Endodermal cell (in vitro differentiated cells): ENCODE results near the gene FGD3. TPM values are rescaled to one million over a fixed set of nuclear protein-coding genes. Genes with fewer than 3 reads are reported as not detected.

Experiments
- DNase-seq: peaks from one replicate; pipeline ENCODE4 v3.0.0-alpha.2; 2017
- H3K27ac ChIP-seq: 2 replicates; pipeline ENCODE4 v1.5.1; 2013; ENCODE audit warnings: mild to moderate bottlenecking, low read depth, low read length, moderate library complexity
- H3K27me3 ChIP-seq: 2 replicates; pipeline ENCODE4 v1.6.1; 2013; ENCODE audit warnings: mild to moderate bottlenecking, low read length, moderate library complexity; ENCODE audit not compliant: insufficient read depth, control insufficient read depth, poor library complexity, severe bottlenecking
- H3K36me3 ChIP-seq: 2 replicates; pipeline ENCODE4 v1.7.0; 2013; ENCODE audit warnings: mild to moderate bottlenecking, low read length, moderate library complexity; ENCODE audit not compliant: control insufficient read depth, insufficient read depth
- H3K4me1 ChIP-seq: one replicate; pipeline ENCODE4 v1.7.0; 2013; ENCODE audit warnings: low read length; ENCODE audit not compliant: control insufficient read depth, insufficient read depth
- H3K4me3 ChIP-seq: 2 replicates; pipeline ENCODE4 v1.5.1; 2013; ENCODE audit warnings: mild to moderate bottlenecking, low read length, moderate library complexity
- H3K9ac ChIP-seq: 2 replicates; pipeline ENCODE4 v1.6.1; 2013; ENCODE audit warnings: mild to moderate bottlenecking, low read length, moderate library complexity; ENCODE audit not compliant: poor library complexity, severe bottlenecking; ENCODE audit errors: extremely low read depth
- H3K9me3 ChIP-seq: 2 replicates; pipeline ENCODE4 v1.6.1; 2013; ENCODE audit warnings: mild to moderate bottlenecking, low read length, moderate library complexity; ENCODE audit not compliant: control insufficient read depth
- H3K27ac Mint-ChIP-seq: 2 replicates; pipeline ENCODE4 v1.8.0; 2020; ENCODE audit warnings: mixed read lengths
- H3K27me3 Mint-ChIP-seq: 2 replicates; pipeline ENCODE4 v1.8.0; 2021; ENCODE audit warnings: mild to moderate bottlenecking, mixed read lengths; ENCODE audit not compliant: insufficient read depth
- H3K36me3 Mint-ChIP-seq: 2 replicates; pipeline ENCODE4 v1.8.0; 2020; ENCODE audit warnings: low read depth, mixed read lengths
- H3K4me1 Mint-ChIP-seq: 2 replicates; pipeline ENCODE4 v1.8.0; 2020; ENCODE audit warnings: mixed read lengths
- H3K4me3 Mint-ChIP-seq: 2 replicates; pipeline ENCODE4 v1.8.0; 2020; ENCODE audit warnings: mild to moderate bottlenecking, moderate library complexity, mixed read lengths
- H3K9me3 Mint-ChIP-seq: 2 replicates; pipeline ENCODE4 v1.8.0; 2020; ENCODE audit warnings: mild to moderate bottlenecking, mixed read lengths
- CTCF ChIP-seq: fragments of 200-600 bp; sonication (generic); conservative IDR thresholded peaks from 2 replicates; pipeline ENCODE4 v1.5.0; 2021; ENCODE audit warnings: antibody characterized with exemption, mild to moderate bottlenecking
- WGBS, 2 experiments: methylation state at CpG; one replicate each; pipeline versions ENCODE4 v1.1.5 to v1.1.7; 2013; ENCODE audit warnings: missing lambda C conversion rate in 2 of 2, mixed read lengths in 1 of 2; ENCODE audit not compliant: insufficient coverage in 1 of 2, insufficient read length in 1 of 2; 5-methylcytosine and 5-hydroxymethylcytosine counted together
- total RNA-seq, 2 donors: library from RNA; stranded (reverse); fragmentation: NEBNext Ultra II Directional in 1 of 2; extraction: Animal tissue kit (Norgen Biotek cat#: 25700) in 1 of 2; gene quantifications; 2 replicates in 1 of 2; 3 replicates in 1 of 2; pipeline ENCODE4 v1.2.1, GENCODE V29; 2021

Gene FGD3
- total RNA-seq, 2 donors from 2014 or later: 1.4 to 1.9 TPM

- H3K27ac ChIP-seq: no peak overlapping the region
- no peak overlapping the region for H3K4me3 Mint-ChIP-seq
- no peak overlapping the region for H3K4me3 ChIP-seq
- no peaks in the 10 kb centered on the region for H3K27me3 Mint-ChIP-seq
- no peak overlapping the region for H3K9ac ChIP-seq
- no peaks in the 10 kb centered on the region for H3K4me1 ChIP-seq
- DNase-seq: no peak
- no peaks in the 10 kb centered on the region for H3K36me3 Mint-ChIP-seq
- peaks cover 8% of the 10 kb centered on the region for H3K4me1 Mint-ChIP-seq
- TF ChIP-seq CTCF: no peak
- peaks cover 5% of the 10 kb centered on the region for H3K9me3 Mint-ChIP-seq
- no peak overlapping the region for H3K27ac Mint-ChIP-seq
- no peaks in the 10 kb centered on the region for H3K27me3 ChIP-seq
- no peaks in the 10 kb centered on the region for H3K9me3 ChIP-seq
- 92 to 97% methylated on average over 4 to 7 of the region's 7 CpGs for WGBS, 2 experiments
- no peaks in the 10 kb centered on the region for H3K36me3 ChIP-seq
These were observed 26.4 kb downstream of the FGD3 start for GRCh38 chr9:92973700-92974099.

- H3K4me1 ChIP-seq: no peaks in the 10 kb centered on the region
- no peak for DNase-seq
- H3K36me3 Mint-ChIP-seq: no peaks in the 10 kb centered on the region
- H3K4me3 ChIP-seq: no peak overlapping the region
- H3K27me3 ChIP-seq: no peaks in the 10 kb centered on the region
- H3K27ac Mint-ChIP-seq: no peak overlapping the region
- 85 to 92% methylated on average over 6 to 10 of the region's 10 CpGs for WGBS, 2 experiments
- no peak overlapping the region for H3K4me3 Mint-ChIP-seq
- no peak overlapping the region for H3K9ac ChIP-seq
- TF ChIP-seq CTCF: no peak
- peaks cover 8% of the 10 kb centered on the region for H3K4me1 Mint-ChIP-seq
- no peaks in the 10 kb centered on the region for H3K36me3 ChIP-seq
- peaks cover 7% of the 10 kb centered on the region for H3K9me3 Mint-ChIP-seq
- no peaks in the 10 kb centered on the region for H3K27me3 Mint-ChIP-seq
- H3K9me3 ChIP-seq: no peaks in the 10 kb centered on the region
- H3K27ac ChIP-seq: no peak overlapping the region
These were observed 26.9 kb downstream of the FGD3 start for GRCh38 chr9:92974161-92974661.

GRCh38 chr9:92974761-92975755 is 27.7 kb downstream of the FGD3 start:
- TF ChIP-seq CTCF: no peak
- no peaks in the 10 kb centered on the region for H3K4me1 ChIP-seq
- no peak for DNase-seq
- Mint-ChIP-seq H3K27me3 (no peaks in the 10 kb centered on the region), H3K36me3 (no peaks in the 10 kb centered on the region), H3K9me3 (peaks cover 14% of the 10 kb centered on the region), H3K4me3 (no peak overlapping the region), H3K4me1 (peaks cover 8% of the 10 kb centered on the region), H3K27ac (no peak overlapping the region)
- H3K9ac ChIP-seq: no peak overlapping the region
- no peak overlapping the region for H3K4me3 ChIP-seq
- no peaks in the 10 kb centered on the region for H3K36me3 ChIP-seq
- no peaks in the 10 kb centered on the region for H3K27me3 ChIP-seq
- WGBS, 2 experiments: 83 to 92% methylated on average over 10 to 22 of the region's 22 CpGs
- H3K9me3 ChIP-seq: peaks cover under 1% of the 10 kb centered on the region
- H3K27ac ChIP-seq: no peak overlapping the region
